Fibroblast of lung (primary cell): ENCODE data around the gene TMEM134. TPM values are rescaled to one million over a fixed set of nuclear protein-coding genes. Genes with fewer than 3 reads are reported as not detected.

ENCODE experiments used
- DNase-seq, 2 donors: peaks; one replicate each; pipeline versions ENCODE4 v3.0.0 to v3.0.0-alpha.2; 2010; ENCODE audit warnings: low read depth in 2 of 2
- H2AFZ ChIP-seq: 2 replicates; pipeline ENCODE4 v1.5.1; 2012; ENCODE audit warnings: low read length, control low read depth, inconsistent platforms
- H3K27ac ChIP-seq: 2 replicates; pipeline ENCODE4 v1.5.1; 2011; ENCODE audit warnings: low read length, control low read depth; ENCODE audit not compliant: insufficient read depth
- H3K27me3 ChIP-seq: 2 replicates; pipeline ENCODE4 v1.5.1; 2011; ENCODE audit warnings: mild to moderate bottlenecking, low read length; ENCODE audit not compliant: control insufficient read depth, insufficient read depth
- H3K36me3 ChIP-seq: 2 replicates; pipeline ENCODE4 v1.5.1; 2011; ENCODE audit warnings: low read length; ENCODE audit not compliant: control insufficient read depth, insufficient read depth
- H3K4me1 ChIP-seq: 2 replicates; pipeline ENCODE4 v1.5.1; 2011; ENCODE audit warnings: low read length; ENCODE audit not compliant: control insufficient read depth, insufficient read depth; ENCODE audit errors: extremely low read depth
- H3K4me2 ChIP-seq: 2 replicates; pipeline ENCODE4 v1.5.1; 2011; ENCODE audit warnings: low read length, control low read depth; ENCODE audit not compliant: insufficient read depth; ENCODE audit errors: extremely low read depth
- H3K4me3 ChIP-seq, 4 experiments: fragments of 200-600 bp in 1 of 4; sonication (generic) in 1 of 4; replicated peaks in 1 of 4; 2 replicates each; pipeline ENCODE4 v1.5.1; 2011 to 2016; ENCODE audit warnings: low read length in 4 of 4, low read depth in 3 of 4, mild to moderate bottlenecking in 3 of 4, control low read depth in 2 of 4, inconsistent platforms in 1 of 4, mixed read lengths in 1 of 4; ENCODE audit not compliant: insufficient read depth in 1 of 4; ENCODE audit errors: control extremely low read depth in 1 of 4
- H3K79me2 ChIP-seq: 2 replicates; pipeline ENCODE4 v1.5.1; 2012; ENCODE audit warnings: mild to moderate bottlenecking, low read length, inconsistent platforms; ENCODE audit not compliant: control insufficient read depth, insufficient read depth
- H3K9ac ChIP-seq: 2 replicates; pipeline ENCODE4 v1.5.1; 2011; ENCODE audit warnings: mild to moderate bottlenecking, low read length, control low read depth; ENCODE audit not compliant: insufficient read depth
- H3K9me3 ChIP-seq: 2 replicates; pipeline ENCODE4 v1.5.1; 2012; ENCODE audit warnings: low read depth, low read length; ENCODE audit not compliant: control insufficient read depth, insufficient read depth
- H4K20me1 ChIP-seq: 2 replicates; pipeline ENCODE4 v1.5.1; 2011; ENCODE audit warnings: low read length; ENCODE audit not compliant: control insufficient read depth, insufficient read depth; ENCODE audit errors: extremely low read depth
- EZH2 ChIP-seq: IDR thresholded peaks from 2 replicates; pipeline ENCODE4 v1.5.1; 2012; ENCODE audit warnings: low read length, control low read depth, mild to moderate bottlenecking; ENCODE audit errors: missing control alignments
- polyA plus RNA-seq, 2 donors: library from polyadenylated mRNA; depleted of rRNA in 1 of 2; stranded (reverse) in 1 of 2; unstranded in 1 of 2; fragments of >200 nt; gene quantifications; 2 replicates each; pipeline ENCODE4 v1.2.1, GENCODE V29; 2011 to 2012; ENCODE audit warnings: missing spikeins in 1 of 2
- total RNA-seq: library from RNA; depleted of rRNA; stranded (reverse); fragments of >200 nt; gene quantifications from 2 replicates; pipeline ENCODE4 v1.2.1, GENCODE V29; 2014
- TF ChIP-seq, protein P1 (sequence below), 2 donors: IDR thresholded peaks in 1 of 2; conservative IDR thresholded peaks in 1 of 2; 1 replicate in 1 of 2; 2 replicates in 1 of 2; pipeline ENCODE4 v1.5.1; 2011 to 2012; ENCODE audit warnings: low read length in 2 of 2, control low read depth in 1 of 2, inconsistent platforms in 1 of 2, low read depth in 1 of 2, mild to moderate bottlenecking in 1 of 2

TMEM134 gene
- total and polyA plus RNA-seq, 2 donors (not counting 1 experiment from before 2014, with no cell fraction given): 11.2 to 22.0 TPM

DNA sequence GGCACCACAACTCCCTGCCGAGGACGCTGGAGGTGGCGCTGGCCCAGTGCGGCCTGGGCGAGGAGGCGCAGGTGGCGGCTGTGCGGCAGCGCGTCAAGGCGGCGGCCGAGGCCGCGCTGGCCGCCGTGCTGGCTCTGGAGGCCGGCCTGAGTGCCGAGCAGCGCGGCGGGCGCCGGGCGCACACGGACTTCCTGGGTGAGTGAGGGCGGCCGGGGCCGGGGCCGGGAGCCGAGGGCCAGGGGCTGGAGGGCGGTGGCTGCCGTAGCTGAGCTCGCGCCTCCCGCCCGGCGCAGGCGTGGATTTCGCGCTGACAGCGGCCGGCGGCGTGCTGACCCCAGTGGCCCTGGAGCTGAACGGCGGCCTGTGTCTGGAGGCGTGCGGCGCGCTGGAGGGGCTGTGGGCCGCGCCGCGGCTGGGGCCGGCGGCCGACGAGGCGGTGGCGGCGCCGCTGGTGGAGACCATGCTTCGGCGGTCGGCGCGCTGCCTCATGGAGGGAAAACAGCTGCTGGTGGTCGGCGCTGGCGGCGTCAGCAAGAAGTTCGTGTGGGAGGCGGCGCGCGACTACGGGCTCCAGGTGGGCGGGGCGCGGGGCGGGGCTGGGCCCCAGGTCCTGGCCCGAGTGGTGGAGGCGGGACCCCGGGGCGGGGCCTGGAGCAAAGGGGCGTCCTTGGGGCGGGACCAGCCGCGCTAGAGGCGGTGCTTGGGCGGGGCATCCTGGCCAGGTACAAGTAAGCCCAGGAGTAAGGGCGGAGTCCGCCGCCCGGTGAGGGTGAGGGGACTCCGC is 48.2 kb downstream of the TMEM134 start:
- H3K4me3 ChIP-seq: peak overlapping the region in 2 of 4 experiments; percentile 47 to 55
- H3K36me3 ChIP-seq: no peaks in the 10 kb centered on the region
- no peaks in the 10 kb centered on the region for H4K20me1 ChIP-seq
- H3K9ac ChIP-seq: peak overlapping the region; percentile 69
- H3K4me2 ChIP-seq: peak overlapping the region; percentile 85
- H3K9me3 ChIP-seq: no peaks in the 10 kb centered on the region
- H2AFZ ChIP-seq: peak overlapping the region; percentile 59
- peaks cover 5% of the 10 kb centered on the region for H3K4me1 ChIP-seq
- H3K79me2 ChIP-seq: no peaks in the 10 kb centered on the region
- H3K27me3 ChIP-seq: no peaks in the 10 kb centered on the region
- H3K27ac ChIP-seq: peak overlapping the region; percentile 27
- TF ChIP-seq, protein P1, sequence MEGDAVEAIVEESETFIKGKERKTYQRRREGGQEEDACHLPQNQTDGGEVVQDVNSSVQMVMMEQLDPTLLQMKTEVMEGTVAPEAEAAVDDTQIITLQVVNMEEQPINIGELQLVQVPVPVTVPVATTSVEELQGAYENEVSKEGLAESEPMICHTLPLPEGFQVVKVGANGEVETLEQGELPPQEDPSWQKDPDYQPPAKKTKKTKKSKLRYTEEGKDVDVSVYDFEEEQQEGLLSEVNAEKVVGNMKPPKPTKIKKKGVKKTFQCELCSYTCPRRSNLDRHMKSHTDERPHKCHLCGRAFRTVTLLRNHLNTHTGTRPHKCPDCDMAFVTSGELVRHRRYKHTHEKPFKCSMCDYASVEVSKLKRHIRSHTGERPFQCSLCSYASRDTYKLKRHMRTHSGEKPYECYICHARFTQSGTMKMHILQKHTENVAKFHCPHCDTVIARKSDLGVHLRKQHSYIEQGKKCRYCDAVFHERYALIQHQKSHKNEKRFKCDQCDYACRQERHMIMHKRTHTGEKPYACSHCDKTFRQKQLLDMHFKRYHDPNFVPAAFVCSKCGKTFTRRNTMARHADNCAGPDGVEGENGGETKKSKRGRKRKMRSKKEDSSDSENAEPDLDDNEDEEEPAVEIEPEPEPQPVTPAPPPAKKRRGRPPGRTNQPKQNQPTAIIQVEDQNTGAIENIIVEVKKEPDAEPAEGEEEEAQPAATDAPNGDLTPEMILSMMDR (conservative IDR thresholded peaks at IDR 0.05 in 1 of 2, IDR thresholded peaks at IDR 0.05 in 1 of 2; ENCODE audit: low read depth in 1 of 2, low read length in 2 of 2): no peak
- TF ChIP-seq EZH2: no peak
- peak; percentile 82 to 84 for DNase-seq

DNA sequence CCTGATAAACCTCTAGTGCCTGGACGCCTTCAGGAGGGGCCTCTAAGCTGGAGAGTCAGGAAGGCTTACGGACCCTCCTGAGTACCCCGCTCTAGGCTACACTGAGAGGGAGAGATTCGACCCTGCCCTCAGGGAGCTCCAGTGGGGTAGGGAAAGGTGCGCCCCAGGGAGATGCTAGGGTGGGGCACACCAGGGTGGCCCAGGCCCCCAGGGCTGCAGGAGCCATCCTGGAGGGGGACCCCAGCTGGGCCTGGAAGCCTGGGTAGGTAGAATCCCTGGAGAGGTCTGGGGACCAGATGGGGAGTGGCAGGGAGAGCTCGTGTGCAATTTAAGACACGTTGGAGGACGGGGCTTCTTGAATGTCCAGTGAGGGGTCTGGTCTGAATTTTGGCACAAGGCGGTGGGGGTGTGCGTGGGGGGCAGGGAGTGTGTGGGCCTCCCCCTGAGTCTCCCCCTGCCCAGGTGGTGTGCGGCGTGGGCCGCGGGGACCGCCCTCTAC is 48.9 kb downstream of the TMEM134 start:
- H3K27me3 ChIP-seq: peaks cover 1% of the 10 kb centered on the region
- DNase-seq: no peak
- no peaks in the 10 kb centered on the region for H3K79me2 ChIP-seq
- peak overlapping the region in 3 of 4 experiments; percentile 27 to 55 (median 47) for H3K4me3 ChIP-seq
- peak overlapping the region; percentile 59 for H2AFZ ChIP-seq
- H3K4me1 ChIP-seq: peaks cover 5% of the 10 kb centered on the region
- H3K27ac ChIP-seq: peak overlapping the region; percentile 27
- H3K9me3 ChIP-seq: no peaks in the 10 kb centered on the region
- no peaks in the 10 kb centered on the region for H3K36me3 ChIP-seq
- no peaks in the 10 kb centered on the region for H4K20me1 ChIP-seq
- peak overlapping the region; percentile 85 for H3K4me2 ChIP-seq
- H3K9ac ChIP-seq: peak overlapping the region; percentile 69
- TF ChIP-seq, protein P1 (conservative IDR thresholded peaks at IDR 0.05 in 1 of 2, IDR thresholded peaks at IDR 0.05 in 1 of 2; ENCODE audit: low read depth in 1 of 2, low read length in 2 of 2): no peak
- TF ChIP-seq EZH2: no peak

DNA sequence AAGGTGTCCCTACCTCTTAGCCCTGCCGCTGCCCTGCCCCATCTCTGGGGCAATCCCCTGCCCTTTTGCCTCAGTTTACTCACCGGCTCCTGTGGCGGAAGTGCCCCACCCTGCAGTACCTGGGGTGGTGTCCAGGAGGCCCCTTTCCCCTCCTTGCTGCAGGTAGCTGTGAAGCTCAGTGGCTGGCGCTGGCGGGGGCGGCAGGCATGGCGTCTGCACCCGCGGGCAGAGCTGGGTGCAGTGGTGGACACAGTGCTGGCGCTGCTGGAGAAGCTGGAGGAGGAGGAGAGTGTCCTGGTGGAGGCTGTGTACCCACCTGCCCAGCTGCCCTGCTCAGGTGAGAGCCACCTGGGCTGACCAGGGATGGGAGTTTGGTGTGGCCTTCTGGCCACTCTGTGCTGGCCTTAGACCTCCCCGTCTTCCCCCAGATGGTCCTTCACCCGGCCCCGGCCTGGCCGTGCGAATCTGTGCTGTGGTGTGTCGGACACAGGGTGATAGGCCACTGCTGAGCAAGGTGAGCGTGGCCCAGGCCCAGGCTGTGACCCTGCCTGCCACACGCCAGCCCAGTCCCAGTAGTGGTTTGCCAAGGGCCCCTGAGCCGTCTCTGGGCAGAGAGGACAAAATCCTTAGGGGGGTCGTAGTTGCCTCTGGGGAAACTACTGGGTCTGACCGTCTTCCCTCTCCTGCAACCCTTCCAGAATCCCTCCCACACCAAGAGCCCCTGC is 49.6 kb downstream of the TMEM134 start:
- Histone ChIP-seq H3K4me2 (no peak overlapping the region), H3K4me3 (no peak overlapping the region), H3K9ac (no peak overlapping the region), H3K27me3 (peaks cover 8% of the 10 kb centered on the region), H2AFZ (no peak overlapping the region), H3K79me2 (no peaks in the 10 kb centered on the region), H4K20me1 (no peaks in the 10 kb centered on the region), H3K27ac (no peak overlapping the region), H3K9me3 (no peaks in the 10 kb centered on the region), H3K4me1 (peaks cover 5% of the 10 kb centered on the region), H3K36me3 (no peaks in the 10 kb centered on the region)
- DNase-seq: no peak
- TF ChIP-seq, protein P1 (conservative IDR thresholded peaks at IDR 0.05 in 1 of 2, IDR thresholded peaks at IDR 0.05 in 1 of 2; ENCODE audit: low read depth in 1 of 2, low read length in 2 of 2): no peak
- TF ChIP-seq EZH2: no peak
